HG02938 (cell line): ENCODE data around the gene ZSWIM9.

Source experiments
- ATAC-seq: cut with Tn5 transposase; IDR thresholded peaks from one replicate; pipeline ENCODE4 v1.9.1; 2021; ENCODE audit warnings: mild to moderate bottlenecking, moderate library complexity; ENCODE audit not compliant: unreplicated experiment

ZSWIM9 gene

DNA sequence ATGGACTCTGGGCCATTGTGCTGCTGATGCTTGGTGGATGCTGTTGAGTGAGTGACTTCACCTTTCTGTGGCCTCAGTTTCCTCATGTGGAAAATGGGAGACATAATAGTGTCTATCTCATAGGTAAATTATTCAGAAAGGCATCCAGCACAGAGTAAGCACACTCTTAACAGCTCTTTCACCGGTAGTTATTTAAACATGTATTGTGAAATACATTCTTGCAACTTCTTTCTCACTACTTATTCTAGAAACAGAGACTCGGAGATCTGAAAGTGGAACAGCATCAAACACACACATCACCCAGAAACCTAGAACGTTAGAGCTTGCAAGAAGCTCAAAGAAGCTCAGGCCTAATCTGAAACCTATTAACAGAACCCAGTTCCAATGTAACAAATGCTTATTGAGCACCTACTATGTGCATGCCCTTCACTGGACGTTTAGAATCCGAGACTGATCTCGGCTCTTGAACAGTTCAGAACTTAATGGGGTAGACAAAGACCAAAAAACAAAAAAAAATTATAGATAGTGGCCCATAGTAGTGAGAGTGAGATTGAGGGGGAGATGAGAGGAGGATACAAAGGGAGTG lies 4.1 kb downstream of the ZSWIM9 start:
- ATAC-seq, result no peak

DNA sequence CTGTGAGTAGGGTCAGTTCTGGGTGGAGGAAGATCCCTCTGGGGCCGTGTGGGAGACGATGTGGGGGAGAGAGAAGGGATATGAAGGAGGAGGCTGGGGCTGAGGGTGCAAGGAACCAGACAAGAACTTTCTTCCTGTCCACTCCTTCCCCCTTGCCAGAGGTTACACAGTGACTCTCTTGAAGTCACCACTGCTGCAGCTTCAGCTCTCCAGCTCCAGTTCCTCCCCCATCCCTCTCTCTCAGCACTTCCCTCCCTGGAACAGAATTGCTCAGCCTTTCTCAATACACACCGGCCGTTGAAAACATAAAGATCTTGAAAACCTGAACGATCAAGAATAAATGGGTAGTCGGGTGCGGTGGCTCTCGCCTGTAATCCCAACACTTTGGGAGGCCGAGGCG lies 5.1 kb downstream of the ZSWIM9 start:
- ATAC-seq, result no peak

DNA sequence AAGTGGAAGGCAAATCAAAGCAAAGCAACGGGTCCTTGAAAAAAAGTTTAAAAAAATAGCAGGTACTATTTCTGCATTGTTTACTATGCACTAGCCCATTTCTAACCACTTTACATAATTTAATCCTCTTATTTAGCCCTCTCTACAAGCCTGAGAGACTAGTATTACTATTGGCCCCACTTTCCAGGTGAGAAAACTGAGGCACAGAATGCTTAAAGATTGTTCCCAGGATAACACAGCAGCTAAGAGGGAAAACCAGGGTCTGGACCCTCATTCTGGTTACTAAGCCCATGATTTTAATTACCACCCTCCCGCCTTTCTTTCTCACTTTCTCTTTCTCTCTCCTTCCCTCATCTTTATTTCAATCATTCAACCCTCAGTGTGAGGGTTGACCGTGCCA lies 5.7 kb downstream of the ZSWIM9 start:
- ATAC-seq, result no peak

DNA sequence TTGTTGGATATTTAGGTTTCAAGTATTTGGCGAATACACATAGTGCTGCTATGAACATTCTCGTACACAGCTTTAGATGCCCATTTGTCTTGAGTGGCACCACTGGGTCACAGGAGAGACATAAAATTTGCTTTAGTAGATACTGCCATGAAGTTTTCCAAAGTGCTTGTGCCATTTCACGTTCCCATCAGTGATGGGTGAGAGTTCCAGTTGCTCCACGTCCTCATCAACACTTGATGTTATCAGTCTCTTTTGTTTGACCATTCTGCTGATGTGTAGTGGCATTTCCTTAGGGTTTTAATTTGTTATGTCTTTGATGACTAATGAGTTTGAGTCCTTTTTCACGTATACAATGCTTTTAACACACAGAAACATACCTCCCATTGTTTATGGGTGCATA lies 11.0 kb downstream of the ZSWIM9 start:
- no peak for ATAC-seq

DNA sequence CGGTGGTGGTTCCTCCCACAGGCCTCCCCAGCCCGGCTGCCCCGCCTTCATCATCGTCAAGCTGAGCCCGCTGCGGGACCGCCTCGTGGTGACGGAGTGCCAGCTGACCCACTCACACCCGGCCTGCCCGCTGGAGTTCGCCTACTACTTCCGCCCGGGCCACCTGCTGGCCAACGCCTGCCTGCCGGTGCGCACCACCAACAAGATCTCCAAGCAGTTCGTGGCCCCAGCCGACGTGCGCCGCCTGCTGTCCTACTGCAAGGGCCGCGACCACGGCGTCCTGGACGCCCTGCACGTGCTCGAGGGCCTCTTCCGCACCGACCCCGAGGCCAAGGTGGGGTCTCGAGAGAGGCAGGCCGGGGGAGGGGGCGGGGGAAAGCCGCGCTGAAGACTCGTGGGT lies 12.0 kb downstream of the ZSWIM9 start:
- ATAC-seq, result no peak

DNA sequence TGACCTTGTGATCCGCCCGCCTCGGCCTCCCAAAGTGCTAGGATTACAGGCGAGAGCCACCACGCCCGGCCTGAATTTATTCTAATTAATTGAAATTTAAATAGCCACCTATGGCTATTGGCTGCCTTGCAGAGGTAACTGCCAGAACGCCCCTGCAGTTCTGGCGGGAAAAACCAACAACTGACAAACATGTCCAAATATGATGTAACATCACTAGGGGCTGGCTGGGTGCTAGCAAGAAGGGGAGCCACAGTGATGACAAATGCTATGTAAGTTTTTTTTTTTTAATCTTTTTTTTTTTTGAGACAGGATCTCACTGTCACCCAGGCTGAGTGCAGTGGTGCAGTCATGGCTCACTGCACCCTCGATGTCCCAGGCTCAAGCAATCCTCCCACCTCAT lies 12.9 kb downstream of the ZSWIM9 start:
- ATAC-seq, result no peak

DNA sequence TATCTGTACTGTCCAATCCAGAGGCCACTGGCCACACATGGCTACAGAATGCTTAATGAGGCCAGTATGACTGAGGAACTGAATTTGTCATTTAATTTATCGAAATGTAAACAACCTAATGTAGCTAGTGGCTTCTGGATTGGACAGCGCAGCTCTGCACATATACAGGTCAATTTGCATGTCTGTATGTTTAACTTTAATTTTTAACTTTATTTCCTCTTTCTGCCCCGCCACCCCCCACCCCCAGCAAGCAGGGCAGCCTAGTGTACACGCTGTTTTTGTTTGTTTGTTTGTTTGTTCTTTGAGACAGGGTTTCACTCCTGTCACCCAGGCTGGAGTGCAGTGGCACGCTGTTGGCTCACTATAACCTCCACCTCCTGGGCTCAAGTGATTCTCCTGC lies 15.5 kb downstream of the ZSWIM9 start:
- ATAC-seq, result no peak

DNA sequence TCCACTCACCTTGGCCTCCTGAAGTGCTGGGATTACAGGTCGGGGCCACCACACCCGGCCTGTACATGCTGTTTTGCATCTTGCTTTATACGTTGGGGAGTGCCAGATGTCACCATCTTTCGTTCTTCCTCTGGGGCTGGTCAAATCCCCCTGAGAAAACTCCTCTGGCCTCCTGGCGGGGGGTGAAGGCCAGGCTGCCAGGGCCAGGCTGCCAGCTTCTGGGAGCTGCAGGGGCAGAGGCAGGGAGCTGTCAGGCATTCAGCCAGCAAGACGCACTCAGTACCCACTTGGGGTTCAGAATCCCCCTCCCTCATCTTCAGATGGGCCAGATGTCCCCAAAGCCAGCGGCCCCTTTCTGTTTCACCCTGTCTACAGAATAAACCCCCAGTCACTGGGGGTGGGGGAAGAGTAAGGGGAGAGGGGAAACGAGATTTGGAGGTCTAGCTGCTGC lies 16.1 kb downstream of the ZSWIM9 start:
- no peak for ATAC-seq

DNA sequence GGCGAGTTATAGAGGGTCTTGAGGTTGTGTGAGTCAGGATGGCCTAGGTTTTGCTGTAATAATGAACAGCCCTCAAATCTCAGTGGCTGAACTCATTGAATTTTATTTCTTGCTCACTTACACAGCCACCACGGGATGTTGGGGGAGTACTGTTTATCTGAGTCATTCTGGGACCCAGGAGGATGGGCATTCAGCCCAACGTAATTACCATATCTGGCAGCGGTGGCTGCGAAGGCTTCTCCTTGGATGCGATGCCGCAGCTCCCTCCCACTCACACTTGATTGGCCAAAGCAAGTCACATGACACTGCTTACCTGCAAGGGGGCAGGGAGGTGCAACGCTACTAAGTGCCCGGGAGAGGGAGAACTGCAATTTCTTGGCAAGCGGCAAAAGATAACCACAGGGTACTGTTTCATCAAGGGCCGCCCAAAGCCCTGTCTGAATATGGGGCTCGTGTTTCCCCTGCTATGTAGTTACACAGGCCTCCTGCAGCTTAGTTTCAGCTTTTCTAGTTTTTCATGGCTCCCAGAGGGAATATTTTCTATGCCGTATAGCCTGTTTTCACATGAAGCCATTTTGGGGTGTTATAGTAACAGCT lies 19.9 kb downstream of the ZSWIM9 start:
- no peak for ATAC-seq

DNA sequence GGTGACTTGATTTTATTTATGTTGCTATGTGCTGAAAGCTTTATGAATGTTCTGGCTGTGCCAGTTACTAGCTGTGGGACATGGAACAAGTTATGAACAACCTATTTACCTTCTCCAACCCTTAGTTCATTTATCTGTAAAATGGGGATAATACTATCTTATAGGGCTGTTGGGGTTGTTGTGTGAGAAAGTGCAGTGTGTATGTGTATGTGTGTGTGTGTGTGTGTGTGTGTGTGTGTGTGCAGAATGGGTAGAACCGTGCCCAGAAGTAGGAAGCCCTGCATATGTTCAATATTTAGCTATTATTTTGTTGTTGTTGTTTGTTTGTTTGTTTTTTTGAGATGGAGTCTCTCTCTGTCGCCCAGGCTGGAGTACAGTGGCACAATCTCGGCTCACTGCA lies 20.4 kb downstream of the ZSWIM9 start:
- ATAC-seq, result no peak

DNA sequence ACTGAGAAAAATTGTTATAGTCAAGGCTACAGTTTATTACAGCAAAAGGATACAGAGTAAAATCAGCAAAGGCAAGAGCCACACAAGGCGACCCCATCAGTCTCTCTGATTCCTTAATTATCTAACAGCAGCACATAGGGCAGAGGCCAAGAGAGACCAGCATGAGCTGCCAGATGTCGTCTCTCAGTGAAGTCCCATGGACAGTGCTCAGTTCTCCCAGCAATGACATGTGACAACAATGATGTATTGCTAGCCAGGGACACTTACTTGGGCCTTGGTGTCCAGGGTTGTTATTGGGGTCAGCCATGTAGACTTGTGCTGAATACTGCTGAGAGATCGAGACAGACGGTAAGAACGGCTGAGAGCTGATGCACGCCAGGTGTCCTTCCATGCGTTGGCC lies 22.3 kb downstream of the ZSWIM9 start:
- no peak for ATAC-seq

DNA sequence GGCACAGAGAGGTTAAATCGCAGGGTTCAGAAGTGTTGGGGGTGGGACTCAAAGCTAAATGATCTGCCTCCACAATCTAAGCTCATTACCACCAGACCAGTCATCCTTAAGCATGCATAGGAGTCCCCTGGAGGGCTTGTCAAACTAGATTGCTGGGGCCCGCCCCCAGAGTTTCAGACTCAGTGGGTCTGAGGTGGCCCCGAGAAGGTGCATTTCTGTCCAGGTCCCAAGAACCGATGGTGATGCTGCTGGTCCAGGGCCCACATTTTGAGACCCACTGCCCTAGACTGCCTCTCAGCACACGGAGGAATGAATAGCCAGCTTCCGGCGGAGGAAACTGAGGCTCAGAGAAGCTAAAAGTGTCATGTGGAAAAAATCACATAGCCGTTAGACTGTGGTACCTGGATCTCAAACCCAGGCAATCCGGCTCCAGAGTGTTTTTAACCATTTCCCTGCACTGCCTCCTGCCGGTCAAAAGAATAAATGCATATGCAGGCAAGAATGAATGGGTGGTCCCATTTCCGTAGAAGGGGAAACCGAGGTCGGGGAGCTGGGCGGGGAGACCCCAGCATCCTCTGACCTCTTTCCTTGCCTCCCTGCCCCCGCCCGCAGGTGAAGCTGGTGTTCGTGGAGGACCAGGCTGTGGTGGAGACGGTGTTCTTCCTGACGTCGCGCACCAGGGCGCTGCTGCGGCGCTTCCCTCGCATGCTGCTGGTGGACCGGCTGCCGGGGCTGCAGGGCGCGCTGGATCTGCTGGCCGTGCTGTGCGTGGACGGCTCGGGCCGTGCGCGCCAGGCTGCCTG lies 23.8 kb downstream of the ZSWIM9 start:
- ATAC-seq, result no peak

DNA sequence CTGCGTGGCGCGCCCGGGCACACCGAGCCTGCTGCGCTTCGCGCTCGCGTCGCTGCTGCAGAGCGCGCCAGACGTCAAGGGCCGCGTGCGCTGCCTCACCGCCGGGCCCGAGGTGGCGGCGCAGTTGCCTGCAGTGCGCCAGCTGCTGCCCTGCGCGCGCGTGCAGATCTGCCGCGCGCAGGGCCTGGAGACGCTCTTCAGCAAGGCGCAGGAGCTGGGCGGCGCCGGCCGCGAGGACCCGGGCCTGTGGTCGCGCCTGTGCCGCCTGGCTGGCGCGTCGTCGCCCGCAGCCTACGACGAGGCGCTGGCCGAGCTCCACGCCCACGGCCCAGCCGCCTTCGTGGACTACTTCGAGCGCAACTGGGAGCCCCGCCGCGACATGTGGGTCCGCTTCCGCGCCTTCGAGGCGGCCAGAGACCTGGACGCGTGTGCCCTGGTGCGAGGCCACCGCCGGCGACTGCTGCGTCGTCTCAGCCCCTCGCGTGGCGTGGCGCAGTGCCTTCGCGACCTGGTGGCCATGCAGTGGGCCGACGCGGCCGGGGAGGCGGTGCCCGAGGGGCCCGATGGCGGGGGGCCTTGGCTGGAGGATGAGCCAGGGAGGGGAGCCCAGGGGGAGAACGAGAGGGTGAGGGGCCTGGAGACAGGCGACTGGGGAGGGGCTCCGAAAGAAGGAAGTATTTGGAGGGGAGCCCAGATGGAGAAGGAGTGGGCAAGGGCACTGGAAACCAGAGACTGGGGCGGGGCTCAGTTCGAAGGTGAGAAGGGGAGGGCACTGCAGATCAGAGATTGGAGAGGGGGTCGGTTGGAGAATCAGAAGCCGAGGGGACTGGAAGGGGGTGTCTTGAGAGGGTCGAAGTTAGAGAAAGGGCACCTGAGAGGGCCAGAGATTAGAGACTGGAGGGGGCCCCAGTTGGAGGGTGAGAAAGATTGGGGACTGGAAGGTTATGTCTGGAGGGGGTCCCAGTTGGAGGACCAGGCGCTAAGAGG lies 24.7 kb downstream of the ZSWIM9 start:
- ATAC-seq, result no peak

DNA sequence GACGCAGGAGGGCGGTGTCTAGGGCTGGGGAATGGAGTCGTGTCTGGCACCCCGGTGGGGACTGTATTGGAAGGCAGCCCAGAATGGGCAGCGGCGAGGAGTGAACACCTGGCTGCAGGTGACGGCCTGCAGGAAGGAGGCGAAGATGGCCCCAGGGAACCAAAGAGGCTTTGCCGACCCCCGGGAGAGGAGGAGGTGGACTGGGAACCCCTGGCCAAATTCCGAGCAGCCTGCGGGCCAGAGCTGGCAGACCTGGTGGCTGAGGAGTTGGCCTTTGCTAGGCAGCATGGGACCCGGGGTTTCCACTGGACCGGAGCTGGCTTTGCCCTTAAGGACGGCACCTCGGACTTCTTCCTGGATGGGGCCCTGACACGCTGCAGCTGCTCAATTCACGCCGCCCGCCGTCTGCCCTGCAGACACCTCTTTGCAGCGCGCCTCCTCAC lies 25.9 kb downstream of the ZSWIM9 start:
- no peak for ATAC-seq

DNA sequence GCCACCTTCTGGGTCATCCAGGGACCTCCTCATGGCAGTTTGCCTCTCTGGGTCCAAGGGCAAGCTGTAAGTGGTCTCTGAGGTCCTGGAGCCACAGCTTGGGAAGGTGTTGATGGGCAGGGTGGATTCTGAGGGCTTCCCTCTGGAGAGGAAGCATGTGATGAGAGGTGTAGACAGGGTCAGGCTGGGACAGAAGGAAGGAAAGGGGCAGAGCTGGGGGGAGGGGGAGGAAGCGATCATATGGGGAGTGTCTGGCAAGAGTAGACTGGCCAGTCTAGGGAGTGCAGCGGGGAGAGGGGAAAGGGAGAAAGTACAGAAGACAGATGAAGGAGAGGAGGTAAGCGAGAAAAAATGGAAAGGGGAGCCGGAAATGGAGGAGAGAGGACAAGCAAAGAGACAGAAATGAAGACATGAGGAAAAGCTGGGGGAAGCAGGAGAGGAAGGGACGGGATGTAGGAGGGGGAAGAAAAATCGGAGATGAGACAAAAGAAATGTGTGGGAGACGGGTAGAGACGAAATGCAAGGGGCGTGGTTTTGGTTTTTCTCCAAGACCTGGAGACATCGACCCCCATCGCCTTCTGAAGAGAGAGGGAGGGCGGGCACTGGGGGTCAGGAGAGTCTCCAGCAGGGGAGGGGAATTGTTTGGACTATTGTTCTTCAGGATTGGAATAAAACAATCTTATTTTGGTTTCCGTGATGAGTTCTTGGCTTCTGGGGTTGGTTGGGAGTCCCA lies 26.6 kb downstream of the ZSWIM9 start:
- no peak for ATAC-seq

DNA sequence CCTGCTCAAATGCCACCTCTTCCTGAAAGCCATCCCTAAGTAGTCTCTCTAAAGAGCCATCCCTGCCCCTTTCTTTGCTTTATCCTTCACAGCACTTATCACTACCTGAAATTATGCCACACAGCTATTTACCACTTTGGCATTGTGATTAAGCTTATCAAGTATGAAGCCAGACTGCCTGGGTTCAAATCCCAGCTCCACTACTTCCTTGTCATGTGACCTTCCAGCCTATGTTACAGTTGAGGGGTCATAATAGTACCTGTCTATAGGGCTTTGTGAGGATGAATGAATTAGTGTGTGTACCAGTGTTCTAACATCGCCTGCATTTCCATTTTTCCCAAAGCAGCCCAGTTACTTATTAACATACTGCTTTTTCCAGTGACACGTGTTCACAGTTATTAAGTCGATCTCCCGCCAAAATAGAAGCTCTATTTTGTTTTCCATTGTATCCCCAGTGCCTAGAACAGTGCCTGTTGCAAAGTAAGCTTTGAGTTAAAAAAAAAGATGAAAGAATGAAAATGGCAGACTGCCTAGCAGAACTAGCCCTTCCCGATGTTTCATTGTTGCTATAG lies 32.8 kb downstream of the ZSWIM9 start:
- no peak for ATAC-seq

DNA sequence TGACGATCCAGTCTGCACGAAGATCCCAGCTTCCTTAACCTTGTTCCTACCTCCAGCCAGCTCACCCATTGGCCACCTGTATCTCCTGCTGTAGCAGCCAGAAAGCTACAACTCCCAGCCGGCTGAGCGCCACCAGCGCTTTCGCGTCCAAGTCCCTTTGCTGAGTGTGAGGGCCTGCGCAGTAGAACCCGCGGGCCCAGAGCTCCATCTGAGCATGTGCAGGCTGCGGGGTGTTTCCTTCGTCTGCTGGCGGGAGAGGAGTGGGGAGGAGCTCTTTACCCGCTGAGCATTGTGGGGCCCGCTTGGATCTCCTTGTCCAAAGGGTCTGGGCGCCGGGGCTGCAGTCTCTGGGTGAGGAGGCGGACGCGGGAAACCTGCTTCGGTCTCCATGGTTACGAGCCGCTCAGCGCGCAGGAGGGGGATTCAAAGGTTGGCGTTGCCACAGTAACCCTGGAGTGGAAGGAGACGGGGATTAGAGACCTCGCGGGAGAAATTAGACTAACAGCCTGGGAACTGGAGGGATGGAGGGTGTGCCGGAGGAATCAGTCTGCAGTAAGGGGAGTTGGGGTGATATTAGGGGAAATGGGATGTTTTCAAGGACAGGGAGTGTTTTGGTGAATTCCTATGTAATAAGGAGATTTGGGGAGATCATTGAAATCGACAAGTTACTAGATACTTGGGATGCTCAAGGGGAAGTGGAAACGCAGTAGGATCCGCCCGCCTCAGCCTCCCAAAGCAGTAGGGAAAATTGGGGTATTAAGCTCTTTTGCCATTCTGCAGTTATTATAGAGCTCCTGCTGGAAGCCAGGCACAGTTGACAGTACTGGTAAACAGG lies 33.5 kb downstream of the ZSWIM9 start:
- ATAC-seq, result peak; percentile 88

DNA sequence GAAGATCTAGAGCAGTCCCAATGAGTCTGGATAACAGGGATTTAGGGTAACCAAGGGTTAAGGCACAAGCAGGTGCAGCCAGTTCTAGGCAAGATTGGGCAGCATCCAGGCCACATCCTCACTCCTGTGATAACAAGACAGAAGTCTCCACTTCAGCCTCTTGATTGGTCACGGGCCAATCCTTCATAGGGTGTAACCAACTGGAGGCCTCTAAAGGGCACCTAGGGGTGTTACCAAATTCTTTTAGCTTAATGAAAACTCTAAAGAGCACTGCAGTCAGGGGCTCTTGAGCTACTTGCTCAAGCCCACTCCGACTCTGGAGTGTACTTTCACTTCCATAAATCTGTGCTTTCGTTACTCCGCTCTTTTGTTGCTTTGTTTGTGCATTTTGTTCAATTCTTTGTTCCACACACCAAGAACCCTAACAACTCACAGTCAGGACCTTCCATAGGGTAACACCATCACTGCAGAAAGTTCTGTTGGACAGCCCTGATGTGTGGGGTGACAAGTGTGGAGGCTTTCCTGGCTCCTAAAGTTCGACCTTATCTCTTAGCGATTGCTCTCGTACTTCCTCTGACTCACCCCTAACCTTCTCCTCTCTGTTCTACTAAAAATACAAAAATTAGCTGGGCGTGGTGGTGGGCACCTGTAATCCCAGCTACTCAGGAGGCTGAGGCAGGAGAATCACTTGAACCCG lies 36.1 kb downstream of the ZSWIM9 start:
- no peak for ATAC-seq

DNA sequence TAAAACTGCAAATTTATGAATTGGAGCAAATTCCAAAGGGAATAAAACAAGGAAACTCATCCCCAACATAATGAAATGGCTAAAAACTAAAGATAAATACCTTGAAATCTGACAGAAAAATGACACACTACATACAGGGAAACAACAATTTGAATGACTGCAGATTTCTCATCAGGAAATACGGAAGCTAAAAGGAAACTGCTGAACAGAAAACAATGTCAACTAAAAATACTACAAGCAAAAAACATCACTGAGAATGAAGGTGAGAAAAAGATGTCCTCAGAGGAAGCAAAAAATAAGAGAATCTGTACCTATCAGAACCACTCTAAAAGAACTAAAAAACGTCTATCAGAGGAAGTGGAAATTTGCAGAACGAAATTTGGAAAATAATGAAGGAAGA lies 39.5 kb downstream of the ZSWIM9 start:
- no peak for ATAC-seq
